GM12872 (cell line): ENCODE data around the gene SARNP.

ENCODE experiments used
- TF ChIP-seq, protein P1 (sequence below): IDR thresholded peaks from 3 replicates; pipeline ENCODE4 v1.5.1; 2011; ENCODE audit warnings: low read depth, mild to moderate bottlenecking, low read length, moderate library complexity; ENCODE audit not compliant: insufficient read depth

SARNP gene

GRCh38 chr12:55806982-55807381 lies 10.5 kb downstream of the SARNP start:
- TF ChIP-seq, protein P1, sequence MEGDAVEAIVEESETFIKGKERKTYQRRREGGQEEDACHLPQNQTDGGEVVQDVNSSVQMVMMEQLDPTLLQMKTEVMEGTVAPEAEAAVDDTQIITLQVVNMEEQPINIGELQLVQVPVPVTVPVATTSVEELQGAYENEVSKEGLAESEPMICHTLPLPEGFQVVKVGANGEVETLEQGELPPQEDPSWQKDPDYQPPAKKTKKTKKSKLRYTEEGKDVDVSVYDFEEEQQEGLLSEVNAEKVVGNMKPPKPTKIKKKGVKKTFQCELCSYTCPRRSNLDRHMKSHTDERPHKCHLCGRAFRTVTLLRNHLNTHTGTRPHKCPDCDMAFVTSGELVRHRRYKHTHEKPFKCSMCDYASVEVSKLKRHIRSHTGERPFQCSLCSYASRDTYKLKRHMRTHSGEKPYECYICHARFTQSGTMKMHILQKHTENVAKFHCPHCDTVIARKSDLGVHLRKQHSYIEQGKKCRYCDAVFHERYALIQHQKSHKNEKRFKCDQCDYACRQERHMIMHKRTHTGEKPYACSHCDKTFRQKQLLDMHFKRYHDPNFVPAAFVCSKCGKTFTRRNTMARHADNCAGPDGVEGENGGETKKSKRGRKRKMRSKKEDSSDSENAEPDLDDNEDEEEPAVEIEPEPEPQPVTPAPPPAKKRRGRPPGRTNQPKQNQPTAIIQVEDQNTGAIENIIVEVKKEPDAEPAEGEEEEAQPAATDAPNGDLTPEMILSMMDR: no peak

DNA sequence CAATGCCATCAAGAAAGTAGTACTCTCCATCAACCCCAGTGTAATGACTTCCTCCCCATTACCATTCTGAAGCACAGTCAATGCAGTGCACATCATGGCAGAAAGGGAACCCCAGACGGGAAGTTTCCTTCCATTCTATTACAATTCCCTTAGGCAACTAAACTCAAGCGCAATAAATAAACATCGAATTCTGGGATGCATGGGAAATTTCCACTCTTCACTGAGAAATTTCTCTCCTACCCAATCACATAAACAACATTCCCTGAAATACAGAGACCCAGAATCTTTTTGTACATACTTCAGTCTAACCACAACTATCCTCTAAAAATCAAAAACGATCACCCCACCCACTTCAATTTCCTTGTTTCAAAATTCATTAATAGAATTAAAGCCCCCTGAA lies 20.0 kb downstream of the SARNP start:
- TF ChIP-seq, protein P1: no peak

GRCh38 chr12:55797068-55797467 lies 20.5 kb downstream of the SARNP start:
- TF ChIP-seq, protein P1: peak; percentile 33

DNA sequence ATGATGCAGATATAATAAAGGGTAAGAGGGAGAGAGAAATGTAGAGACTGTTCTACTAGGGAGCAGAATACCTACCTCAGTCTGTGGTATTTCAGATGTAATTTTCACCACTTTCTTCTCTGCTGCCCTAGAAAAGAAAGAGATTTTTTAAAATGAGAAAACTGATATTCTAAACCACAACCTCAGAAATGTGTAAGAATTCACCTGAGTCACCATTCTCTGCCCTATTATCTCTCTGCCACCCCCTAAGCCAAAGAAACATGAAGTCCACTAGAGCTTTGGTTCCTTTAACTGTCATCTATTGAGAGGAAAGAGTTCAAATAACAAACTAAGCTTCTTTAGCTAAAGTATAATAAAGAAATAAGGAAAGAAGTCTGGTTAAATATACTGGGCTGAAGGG lies 21.6 kb downstream of the SARNP start:
- TF ChIP-seq, protein P1: no peak

DNA sequence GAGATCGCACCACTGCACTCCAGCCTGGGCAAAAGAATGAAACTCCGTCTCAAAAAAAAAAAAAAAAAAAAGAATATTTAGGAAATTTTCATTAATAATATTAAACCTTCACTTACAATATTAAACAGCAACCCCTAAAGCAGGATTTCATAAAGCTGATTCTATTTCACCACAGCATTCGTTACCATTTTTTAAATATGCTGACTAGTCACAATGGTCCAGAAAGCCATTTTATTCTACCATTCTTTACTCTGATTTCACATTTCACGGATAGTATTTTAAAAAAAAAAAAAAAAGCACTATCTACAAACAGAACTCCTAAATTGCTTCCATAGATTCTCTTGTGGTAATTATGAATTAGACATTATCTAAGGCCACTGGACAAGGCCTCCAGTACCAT lies 27.6 kb downstream of the SARNP start:
- TF ChIP-seq, protein P1: no peak

GRCh38 chr12:55789171-55789570 lies 28.4 kb downstream of the SARNP start:
- TF ChIP-seq, protein P1: no peak

DNA sequence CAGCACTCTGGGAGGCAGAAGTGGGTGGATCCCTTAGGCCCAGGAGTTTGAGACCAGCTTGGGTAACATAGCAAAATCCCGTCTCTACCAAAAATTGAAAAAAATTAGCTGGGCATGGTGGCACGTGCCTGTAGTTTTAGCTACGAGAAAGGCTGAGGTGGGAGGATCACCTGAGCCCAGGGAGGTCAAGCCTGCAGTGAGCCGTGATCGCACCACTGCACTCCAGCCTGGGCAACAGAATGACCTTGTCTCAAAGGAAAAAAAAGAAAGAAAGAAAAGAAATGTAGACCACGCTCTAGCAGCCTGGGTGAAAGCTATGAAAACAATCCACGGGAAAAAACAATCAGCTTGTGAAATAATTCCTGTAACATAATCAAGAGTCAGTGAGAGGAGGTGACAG lies 29.0 kb downstream of the SARNP start:
- TF ChIP-seq, protein P1: no peak

- TF ChIP-seq, protein P1: no peak
Observed at GRCh38 chr12:55780685-55781084, 36.8 kb downstream of the SARNP start.
